ENCODE results near the gene MINDY2.

DNA sequence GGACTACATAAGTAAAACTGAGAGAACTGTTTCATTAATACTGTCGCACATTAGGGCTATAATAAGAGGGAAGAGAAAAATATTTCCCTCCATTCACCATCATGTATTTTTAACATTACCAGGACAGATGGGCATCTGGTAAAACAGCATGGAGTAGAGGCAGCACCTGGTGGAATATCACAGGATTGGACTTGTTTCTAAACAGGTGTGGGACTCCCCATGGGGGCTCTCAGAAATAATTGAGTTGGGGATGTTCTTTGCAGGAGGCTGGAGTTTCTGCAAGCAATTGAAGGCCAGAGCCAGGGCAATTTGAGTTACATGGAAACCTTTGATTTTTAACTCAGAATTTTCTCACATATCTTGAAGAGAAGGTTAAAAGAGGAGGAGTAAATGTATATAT is 8.4 kb upstream of the MINDY2 start:
- TF ChIP-seq FOXP2 (optimal IDR thresholded peaks at IDR 0.05; ENCODE audit: control extremely low read depth, extremely low read length, insufficient read depth): no peak
- TF ChIP-seq EZH2 (IDR thresholded peaks at IDR 0.05): no peak
